Stimulated activated CD4-positive, alpha-beta T cell treated with anti-CD3 and anti-CD28 coated beads, Interleukin-15, amount 100 ng/mL, for 48 hours (primary cell): Measurements from ENCODE around the gene PLA2G4A.
"Not testable (repeated sequence)": the region's sequence is repeated elsewhere in the genome, so short reads cannot be mapped to it uniquely, and the experiment has no call there.

Experiments used
- DNase-seq, 2 donors: peaks; one replicate each; pipeline ENCODE4 v3.0.0-alpha.2; 2020; ENCODE audit warnings: low read depth in 2 of 2

PLA2G4A gene

DNA sequence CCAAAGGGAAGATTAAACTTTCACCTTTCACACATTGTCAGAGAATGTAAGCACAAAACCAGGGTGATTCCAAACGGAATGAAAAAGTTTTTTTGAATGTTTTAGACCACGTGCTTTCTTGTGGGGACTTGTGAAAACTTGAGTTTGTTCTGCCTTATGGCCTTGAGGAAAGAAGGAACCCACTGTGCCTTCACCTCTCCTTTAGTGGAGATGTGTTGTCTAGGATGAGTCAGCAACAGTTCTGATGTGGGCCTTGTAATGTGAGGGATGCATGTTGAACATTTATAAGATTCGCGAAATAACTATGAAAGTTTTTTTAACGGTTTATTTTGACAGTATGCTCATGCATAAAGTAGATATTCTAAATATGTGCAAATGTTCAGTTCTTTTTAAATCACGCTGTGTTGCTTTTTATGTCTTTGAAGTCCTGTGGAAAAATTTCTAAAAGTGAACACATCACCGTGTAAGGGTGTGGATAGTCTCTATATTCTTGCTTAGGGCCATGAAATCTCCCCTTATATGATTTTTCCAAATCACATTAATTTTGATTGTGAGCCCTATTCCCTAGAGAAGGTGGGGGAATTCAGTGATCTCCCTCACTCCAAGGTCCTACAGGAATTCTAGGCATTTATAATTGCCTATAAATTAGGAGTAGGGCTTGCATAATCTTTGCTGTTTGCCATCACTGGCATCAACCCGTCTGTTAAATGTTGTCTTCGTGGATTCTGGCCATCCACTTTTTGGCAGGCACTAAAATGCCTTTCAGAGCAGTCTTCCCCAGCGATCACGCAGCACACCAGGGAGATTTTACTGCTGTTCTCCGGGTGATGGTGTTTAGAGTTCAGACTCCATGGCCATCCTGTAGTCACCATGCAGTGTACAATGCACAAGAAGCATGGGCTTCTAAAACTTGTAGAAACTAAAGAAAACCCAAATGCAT lies 47.4 kb downstream of the PLA2G4A start:
- no peak for DNase-seq

DNA sequence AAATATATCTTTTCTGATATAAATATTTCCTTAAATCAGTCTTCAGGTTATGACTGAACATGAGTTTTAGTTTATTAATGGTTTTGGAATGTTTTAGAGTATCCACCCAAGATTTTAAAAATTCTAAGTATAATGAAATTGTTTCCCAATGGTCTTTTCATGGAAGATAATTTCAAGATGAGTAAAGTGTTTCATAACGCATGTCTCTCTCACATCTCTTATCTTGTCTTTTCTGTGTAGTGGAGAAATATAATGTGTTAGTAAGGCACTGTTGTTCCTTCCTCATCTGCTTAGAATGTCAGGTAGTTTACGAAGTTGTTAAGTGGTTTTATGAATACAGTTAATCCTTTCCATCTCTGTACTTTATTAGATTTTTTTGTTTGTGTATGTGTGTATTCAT lies 49.6 kb downstream of the PLA2G4A start:
- no peak for DNase-seq

DNA sequence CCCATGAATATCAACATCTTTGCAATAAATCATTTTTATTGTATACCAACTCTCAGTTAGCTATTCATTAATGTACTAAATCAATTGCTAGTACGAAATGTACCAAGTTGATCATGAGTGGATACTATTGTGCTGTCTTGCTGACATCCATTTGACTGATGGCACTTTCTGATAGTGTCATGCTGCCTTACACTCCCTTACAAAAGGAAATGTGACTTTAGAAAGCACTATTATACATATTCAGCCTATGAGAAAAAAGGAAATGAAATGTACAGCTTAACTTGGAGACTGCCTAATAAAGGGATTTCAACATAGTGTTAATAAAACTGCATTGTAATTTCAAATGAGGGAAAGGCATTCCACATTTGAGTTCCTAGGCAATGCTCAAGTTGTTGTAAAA lies 52.2 kb downstream of the PLA2G4A start:
- no peak for DNase-seq

DNA sequence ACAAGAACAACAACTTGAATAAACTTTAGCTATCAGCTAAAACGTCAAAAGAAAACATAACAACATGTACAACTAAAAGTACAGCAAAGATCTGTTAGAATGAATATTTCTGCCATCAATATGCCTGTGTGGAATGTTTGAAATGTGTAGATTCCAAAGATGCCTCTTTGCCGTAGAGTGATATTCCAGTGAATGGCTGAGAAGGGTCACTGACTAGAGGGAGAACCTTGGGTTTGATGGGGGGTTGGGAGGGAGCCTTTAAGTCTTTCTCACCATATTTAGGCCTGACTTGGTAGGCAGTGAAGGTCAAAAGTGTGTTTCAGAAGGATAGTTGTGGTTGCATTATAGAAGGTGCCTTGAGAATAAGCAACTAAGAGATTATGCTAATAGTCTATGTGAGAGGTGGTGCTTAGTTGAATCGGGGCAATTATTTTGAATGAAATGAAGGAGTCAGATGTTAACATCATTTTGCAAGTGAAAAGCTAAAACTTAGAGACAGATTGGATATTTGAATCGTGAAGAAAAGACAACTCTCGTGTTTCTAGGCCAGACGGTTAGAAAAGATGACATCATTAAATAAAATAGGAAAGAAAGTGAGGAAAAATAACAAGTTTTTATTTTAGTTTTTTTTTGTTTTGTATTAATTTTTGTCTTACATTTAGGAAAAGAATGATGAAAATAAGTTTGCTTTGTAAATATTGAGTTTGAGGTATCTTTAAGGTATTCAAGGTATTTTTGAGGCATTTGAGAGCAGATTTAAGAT lies 53.8 kb downstream of the PLA2G4A start:
- DNase-seq = no peak

- DNase-seq = no peak
These were observed 55.5 kb downstream of the PLA2G4A start for GRCh38 chr1:186884251-186884650.

DNA sequence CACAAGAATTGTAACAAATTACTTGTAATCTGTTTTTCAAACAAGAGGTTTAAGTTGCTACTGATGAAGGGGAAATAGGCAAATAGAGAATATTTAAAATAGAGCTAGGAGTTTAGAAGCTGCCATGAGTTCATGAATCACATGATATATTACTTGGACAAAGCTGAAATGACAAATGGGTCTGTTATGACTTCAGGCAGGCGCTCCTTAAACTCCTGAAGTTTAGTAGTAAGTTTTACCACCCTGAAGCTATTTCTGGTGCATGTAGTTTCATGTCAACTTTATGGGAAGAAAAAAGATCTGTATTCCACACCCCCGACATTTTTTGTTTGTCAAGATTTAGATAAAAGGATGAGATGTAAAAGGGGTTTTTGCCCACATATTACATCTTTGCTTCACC lies 58.5 kb downstream of the PLA2G4A start:
- DNase-seq = no peak

DNA sequence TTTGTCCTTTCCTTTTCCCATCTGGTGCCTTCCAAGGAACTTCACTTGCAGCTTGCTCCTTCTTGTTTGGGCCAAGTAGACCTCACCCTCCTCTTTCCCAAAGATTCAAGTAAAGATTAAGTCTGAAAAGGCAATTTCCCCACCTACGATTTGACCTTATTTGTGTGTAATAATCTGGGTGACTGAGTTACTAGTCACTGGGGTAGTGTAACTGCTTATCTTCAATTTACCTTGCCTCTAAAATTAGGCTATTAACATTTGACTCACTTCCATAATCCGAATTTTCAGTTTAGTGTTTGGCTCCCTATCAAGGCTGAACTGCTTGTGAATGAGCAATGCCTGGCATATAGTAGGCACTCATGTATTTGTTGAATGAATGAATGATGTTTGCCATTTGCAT lies 59.6 kb downstream of the PLA2G4A start:
- no peak for DNase-seq

- DNase-seq = no peak
These were observed 64.2 kb downstream of the PLA2G4A start for GRCh38 chr1:186892936-186893335.

DNA sequence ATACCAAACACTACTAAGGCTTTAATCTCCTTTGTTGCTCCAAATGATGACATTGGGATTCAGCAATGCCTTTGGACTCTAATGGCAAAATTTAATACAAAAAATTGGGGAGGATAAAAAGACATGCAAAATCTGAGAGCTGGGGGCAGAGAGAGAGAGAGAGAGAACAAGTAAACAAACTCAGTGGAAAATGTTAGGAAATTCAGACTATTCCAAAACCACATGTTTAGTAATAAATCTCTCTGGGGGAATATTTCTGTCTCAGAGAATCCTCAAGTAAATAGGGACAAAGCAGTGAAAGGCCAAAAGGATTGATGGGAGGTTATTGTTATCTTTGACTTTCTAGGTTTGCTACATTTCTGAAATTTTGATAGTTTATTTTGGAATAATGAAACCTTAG lies 65.7 kb downstream of the PLA2G4A start:
- DNase-seq = no peak

DNA sequence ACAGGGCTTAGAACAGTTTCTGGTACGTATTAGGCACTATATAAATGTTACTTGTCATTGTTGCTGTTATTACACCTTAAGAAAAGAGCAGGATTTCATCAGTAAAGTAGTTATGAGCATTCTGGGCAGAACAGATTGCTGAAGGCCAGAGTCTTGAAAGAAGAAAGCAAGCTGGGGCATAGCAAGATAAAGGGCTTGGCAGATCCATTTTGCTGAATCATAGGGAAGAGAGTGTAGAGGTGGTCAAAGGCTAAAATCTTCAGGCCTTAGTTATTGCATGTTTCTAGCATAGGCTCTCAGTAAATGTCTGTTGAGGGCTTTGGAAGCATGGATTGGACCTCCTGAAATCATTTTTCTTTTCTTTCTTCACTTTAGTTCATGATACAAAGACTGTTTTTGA lies 67.5 kb downstream of the PLA2G4A start:
- no peak for DNase-seq

DNA sequence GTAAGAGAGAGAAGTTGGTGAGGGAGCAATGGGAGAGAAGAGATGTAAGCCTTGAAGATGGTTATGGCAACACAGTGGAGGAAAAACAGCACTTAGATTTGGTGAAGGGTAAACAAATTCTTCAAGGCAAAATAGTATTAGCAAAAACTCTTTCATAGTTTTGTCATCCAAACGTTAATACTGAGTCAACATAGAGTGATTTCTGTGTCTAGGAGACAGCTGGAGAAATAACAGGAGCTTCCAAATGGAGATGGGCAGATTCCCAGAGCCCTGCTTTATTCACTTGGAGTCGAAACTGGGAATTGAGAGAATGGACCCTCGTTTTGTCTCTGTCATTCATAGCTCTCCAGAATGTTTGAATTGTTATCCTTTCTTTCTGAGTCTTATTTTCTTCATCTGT lies 68.3 kb downstream of the PLA2G4A start:
- no peak for DNase-seq

DNA sequence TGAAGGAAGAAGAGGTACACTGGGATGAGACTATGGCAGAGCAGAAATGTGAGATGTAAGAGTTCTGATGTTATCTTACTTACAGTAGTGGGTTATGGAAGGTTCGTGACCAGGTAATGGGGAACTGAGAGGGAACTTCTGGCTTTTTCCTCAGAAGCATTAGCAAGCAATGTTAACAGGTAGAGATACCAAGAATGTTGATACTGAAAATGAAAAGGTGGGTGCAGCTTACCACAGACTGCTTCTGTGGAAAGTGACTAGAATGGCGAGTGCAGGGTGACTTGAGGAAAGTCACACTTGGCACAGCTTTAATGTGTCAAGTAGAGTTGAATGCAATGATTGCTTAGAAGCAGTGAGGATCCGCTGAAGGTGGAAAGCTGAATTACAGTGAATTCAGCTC lies 70.8 kb downstream of the PLA2G4A start:
- peak in 1 of 2 donors; percentile 3 for DNase-seq

DNA sequence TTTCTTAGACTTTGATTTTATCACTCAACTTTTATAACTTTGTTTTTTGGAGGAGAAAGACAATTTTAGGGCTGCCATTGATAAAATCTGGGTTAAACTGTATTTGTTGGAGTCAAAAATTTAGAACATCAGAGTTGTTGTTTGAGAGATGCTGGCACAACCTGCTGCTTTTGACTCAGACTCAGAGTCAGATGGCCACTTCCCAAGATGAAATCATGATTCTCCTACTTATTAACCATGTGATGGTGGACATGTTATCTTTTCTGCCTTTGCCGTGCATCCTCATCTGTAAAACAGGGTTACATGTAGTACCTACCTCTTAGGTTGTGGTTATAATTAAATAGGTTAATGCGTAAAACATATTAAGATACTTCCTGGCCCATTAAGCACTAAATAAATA lies 71.2 kb downstream of the PLA2G4A start:
- DNase-seq = no peak

- DNase-seq = no peak
These were observed 71.9 kb downstream of the PLA2G4A start for GRCh38 chr1:186900539-186901237.

DNA sequence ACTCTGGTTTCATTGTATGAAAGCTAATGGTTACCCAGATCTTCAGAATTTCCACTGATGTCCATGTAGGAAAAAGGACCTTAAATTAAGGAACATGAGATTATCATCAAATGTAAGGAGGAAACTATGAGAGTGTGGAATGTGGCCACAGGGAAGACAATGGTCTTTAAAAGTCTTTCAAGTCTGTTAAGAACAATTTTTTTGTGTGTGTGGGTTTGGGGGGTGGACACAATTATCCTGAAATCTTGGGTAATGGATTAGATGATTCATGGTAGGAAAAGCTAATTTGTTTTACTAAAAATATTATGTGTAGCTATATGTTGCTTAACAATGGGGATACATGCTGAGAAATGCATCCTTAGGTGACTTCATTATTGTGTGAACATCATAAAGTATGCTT lies 72.9 kb downstream of the PLA2G4A start:
- DNase-seq = no peak

- no peak for DNase-seq
These were observed 74.8 kb downstream of the PLA2G4A start for GRCh38 chr1:186903374-186904136.

DNA sequence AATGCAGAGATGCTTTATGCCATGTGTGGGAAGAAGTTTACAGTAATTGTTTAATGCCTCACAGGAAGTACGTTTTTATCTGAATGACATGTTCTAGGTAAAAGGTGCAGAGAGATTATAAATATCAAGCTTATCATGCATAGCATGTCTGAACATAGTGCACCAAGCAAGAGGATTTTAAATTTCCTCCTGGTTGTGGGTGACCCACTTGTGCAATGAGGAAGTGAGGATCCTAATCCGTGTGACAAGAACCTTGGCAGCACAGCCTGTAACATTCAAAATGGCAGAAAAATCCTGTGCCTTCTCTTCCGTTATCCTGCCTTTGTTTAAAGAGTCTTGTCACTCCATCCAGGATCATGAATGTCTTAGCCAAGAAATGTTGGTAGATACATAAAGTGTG lies 75.6 kb downstream of the PLA2G4A start:
- DNase-seq = no peak

DNA sequence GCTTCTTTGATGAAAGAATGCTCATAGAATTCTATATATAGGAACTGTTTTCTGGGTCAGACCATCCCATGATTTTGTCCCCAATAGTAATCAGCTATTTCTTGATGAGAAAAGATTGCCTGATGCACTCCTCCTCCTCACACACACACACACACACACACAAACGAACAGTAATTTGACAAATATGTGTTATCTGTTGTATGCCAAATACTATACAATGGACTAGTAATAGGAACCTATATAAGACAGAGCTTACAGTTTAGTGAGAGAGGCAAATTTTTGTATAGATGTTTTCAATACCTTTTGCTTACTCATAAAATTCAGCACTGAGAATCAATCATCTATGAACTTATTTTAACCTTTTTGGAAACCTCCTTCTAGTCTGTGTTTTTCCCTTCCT lies 76.8 kb downstream of the PLA2G4A start:
- no peak for DNase-seq

DNA sequence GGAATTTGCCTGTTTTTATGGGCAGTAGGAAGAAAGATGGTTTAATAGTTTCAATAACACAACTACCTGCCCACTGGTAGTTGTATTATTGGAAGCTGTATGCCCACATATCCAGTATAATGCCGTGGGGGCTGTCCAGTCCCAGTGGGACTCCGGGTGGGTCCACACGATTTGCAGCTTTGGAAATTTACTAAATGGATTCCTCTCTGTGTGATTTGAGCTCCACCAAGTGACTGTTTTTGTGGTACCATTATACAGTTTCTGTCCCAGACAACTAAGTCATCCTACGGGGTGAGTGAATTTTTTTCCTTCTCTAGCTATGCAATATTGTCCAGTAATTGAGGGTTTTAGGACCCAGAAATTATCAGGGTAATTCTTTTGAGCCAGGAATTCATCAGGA lies 86.8 kb downstream of the PLA2G4A start:
- DNase-seq = no peak

DNA sequence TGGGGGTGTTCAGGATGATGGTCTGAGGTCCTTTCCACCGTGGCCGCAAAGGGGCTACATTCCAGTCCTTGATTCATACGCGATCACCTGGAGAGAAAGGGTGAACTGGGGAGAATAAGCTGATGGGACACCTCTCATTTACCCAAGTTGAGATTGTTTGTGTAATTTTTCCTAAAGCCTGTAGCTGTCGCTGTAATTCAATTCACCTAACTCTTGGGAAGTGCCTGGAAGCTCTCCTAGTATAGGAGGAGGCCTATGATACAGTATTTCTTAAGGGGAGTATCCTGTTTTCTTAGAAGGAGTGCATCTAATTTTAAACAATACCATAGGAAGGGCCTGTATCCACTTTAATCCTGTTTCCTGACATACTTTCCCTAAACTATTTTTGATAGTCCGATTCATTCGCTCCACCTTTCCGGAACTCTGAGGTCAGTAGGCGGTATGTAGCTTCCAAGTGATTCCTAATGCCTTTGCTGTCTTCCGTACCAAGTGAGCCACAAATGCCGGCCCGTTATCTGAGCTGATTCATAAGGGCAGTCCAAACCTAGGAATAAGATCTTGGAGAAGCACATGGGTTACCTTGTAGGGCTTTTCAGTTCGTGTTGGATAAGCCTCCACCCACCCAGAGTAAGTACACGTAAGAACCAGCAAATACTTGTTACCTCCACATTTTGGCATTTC lies 88.5 kb downstream of the PLA2G4A start:
- DNase-seq = not testable (repeated sequence)

- DNase-seq = not testable (repeated sequence)
These were observed 92.6 kb downstream of the PLA2G4A start for GRCh38 chr1:186921386-186921785.
